ENCODE data around the gene KEAP1.

- TF ChIP-seq, protein P1, sequence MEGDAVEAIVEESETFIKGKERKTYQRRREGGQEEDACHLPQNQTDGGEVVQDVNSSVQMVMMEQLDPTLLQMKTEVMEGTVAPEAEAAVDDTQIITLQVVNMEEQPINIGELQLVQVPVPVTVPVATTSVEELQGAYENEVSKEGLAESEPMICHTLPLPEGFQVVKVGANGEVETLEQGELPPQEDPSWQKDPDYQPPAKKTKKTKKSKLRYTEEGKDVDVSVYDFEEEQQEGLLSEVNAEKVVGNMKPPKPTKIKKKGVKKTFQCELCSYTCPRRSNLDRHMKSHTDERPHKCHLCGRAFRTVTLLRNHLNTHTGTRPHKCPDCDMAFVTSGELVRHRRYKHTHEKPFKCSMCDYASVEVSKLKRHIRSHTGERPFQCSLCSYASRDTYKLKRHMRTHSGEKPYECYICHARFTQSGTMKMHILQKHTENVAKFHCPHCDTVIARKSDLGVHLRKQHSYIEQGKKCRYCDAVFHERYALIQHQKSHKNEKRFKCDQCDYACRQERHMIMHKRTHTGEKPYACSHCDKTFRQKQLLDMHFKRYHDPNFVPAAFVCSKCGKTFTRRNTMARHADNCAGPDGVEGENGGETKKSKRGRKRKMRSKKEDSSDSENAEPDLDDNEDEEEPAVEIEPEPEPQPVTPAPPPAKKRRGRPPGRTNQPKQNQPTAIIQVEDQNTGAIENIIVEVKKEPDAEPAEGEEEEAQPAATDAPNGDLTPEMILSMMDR (IDR thresholded peaks at IDR 0.05), result no peak
- no peak for TF ChIP-seq ZFX (IDR thresholded peaks at IDR 0.05; ENCODE audit: borderline replicate concordance)
Measured at GRCh38 chr19:10519421-10519820, 16.3 kb upstream of the KEAP1 start.

All from 22Rv1 (cell line).